ENCODE measurements around the gene RAPH1.
"Not testable (repeated sequence)": the region's sequence is repeated elsewhere in the genome, so short reads cannot be mapped to it uniquely, and the experiment has no call there.

RAPH1 gene

GRCh38 chr2:203476881-203477280 lies 58.2 kb downstream of the RAPH1 start:
- no peak for DNase-seq

GRCh38 chr2:203471323-203471722 lies 63.8 kb downstream of the RAPH1 start:
- no peak for DNase-seq

GRCh38 chr2:203470371-203470770 lies 64.7 kb downstream of the RAPH1 start:
- no peak for DNase-seq

GRCh38 chr2:203469546-203469945 lies 65.6 kb downstream of the RAPH1 start:
- DNase-seq, result no peak

DNA sequence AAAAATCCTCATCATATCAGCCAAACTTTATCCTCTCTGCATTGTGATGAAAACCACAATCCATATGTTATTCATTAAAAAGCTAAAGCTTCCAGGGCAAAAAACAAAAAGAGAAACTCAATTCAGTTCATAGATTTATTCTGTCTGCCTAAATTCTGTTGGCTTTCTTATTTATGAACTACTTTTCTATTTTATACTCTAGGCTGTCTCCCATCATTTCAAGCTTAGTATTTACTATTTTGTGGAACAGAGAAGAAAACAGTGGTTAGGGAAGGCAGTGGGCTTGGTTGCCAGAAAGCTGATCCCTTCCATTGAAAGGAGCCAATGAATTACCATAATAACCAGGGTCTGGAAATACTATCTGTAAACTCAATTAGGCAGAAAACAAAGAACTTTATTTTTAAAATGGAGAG lies 71.8 kb downstream of the RAPH1 start:
- no peak for DNase-seq

DNA sequence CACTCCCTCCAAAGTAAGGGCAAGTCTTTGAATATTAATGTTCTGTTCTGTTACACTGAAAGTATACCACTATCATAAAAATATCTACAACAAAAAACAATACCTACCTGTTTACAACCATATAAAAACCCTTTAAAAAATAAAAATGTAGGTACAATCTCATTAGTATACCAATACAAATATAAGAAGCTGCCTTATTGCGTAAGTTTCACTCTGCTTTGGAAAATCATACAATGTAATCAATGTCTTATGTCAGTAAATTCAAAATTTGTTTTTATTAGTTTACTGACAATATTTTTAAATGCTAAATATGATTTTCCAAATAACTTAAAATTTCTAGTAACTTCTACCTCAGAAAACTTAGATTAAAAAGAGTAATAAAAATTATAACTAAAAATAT lies 72.8 kb downstream of the RAPH1 start:
- DNase-seq, result no peak

GRCh38 chr2:203461746-203462145 lies 73.4 kb downstream of the RAPH1 start:
- DNase-seq, result no peak

GRCh38 chr2:203455209-203455608 lies 79.9 kb downstream of the RAPH1 start:
- DNase-seq, result no peak

DNA sequence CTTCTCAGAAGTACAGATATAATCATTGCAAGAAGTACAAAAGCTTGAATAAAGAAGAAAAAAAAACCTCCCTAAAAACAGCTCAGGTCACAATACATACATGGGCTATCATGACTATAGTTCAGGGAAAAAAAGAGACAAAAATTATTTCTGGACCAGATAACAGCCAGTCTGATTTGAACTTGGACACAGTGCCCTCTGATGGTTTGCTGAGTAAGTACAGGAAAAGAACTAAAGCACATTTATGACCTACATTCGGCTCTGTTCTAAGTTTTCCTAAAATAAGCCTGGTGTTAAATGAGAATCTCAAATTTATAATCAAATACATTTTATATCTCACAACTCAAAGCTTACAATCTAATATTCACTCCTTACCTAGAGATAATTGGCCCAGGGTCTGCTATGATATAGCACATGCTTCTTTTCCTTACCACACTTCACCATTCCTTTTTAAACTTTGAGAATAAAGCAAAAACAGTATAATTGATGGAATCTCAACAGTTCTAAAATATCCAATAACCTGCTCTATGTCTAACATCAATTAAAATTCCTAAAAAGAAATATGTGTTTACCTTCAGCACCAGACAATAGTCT lies 81.1 kb downstream of the RAPH1 start:
- peak; percentile 52 for DNase-seq

DNA sequence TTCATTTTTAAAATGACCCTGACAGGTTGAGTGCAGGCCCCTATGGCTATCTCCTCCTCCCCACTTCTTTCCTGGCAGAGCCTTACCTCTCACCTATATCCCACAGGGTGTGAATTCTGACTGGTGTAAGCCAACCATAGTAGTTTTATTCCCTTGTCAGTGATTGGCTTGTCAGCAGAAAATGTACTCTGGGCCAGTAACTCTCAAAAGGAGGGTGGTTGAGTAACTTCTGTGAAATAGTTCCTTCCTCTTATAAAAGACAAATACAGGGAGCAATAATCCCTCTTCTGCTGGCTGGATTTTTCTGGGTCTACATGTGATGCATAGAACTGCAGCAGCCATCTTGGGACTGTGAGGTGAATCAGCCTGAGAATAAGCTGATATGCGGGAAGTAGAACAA lies 83.4 kb downstream of the RAPH1 start:
- no peak for DNase-seq

GRCh38 chr2:203451011-203451410 lies 84.1 kb downstream of the RAPH1 start:
- no peak for DNase-seq

- DNase-seq, result no peak
Observed at GRCh38 chr2:203450561-203450960, 84.5 kb downstream of the RAPH1 start.

DNA sequence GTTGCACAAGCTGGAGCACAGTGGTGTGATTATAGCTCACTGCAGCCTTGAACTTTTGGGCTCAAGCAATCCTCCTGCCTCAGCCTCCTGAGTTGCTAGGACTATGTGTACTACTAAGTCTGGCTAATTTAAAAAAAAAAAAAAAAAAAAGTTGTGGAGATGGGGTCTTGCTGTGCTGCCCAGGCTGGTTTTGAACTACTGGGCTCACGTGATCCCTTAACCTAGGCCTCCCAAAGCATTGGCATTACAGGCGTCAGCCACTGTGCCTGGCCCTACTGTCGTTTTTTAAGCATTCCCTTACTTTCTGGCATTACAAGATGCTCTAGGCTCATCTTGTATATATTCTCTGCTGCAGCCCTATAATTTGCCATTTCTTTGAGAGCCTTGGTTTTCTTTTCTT lies 88.3 kb downstream of the RAPH1 start:
- DNase-seq, result no peak

- DNase-seq, result peak; percentile 31
Observed at GRCh38 chr2:203446071-203446481, 89.0 kb downstream of the RAPH1 start.

DNA sequence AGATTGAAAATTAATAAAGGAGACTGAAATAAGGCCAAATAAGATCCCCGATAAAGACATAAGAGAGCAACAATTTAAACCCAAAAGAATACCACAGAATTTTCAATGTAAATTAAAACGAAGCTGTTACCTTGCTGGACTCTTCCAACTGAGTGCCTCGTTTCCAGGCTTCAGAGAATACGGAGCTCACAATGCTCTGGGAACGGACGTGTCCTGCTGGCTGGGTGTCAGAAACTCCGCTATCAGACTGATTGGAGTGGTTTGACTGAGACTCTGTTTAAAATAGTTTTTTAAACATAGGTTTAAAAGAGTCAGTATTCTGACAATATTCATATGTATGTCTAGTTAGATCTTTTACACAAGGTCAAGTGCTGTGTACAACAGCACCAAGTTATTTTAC lies 90.4 kb downstream of the RAPH1 start:
- DNase-seq, result no peak

- DNase-seq, result no peak
Observed at GRCh38 chr2:203442463-203442862, 92.6 kb downstream of the RAPH1 start.

- no peak for DNase-seq
Observed at GRCh38 chr2:203441463-203441862, 93.6 kb downstream of the RAPH1 start.

DNA sequence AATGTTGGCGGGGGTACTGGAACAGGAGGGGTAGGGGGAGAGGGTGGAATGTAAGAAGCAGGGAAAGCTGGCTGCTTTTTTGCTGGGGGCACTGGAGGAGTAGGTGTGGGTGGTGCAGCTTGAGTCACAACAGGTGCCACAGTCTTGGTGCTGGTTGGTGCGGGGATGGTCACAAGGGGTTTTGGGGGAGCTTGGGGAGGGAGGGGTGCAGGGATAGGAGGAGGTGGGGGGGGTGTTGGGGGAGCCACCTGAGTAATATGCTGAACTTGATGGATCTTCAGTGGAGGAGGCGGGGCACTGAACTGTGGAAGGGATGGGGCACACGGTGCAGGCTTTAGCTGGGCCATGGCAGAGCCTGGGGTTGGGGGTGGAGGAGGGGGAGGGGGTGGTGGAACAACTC lies 94.4 kb downstream of the RAPH1 start:
- DNase-seq, result no peak

DNA sequence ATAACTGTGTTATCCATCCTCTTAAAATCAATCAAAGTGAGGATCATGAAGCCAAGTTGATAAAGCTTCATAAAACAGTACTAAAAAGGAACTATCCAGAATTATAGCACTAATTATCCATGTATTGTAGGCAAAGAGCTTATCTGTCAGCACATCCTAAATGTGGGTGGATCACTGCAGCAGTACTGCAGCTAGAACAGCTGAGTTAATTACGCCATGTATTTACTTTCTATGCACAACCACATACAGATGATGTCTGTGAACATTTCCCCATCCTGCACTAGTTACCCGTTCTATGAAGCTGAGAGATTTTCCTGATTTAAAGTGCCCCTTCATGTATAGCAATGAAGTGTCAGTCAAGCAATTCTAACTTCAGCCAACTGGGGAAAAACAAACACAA lies 96.6 kb downstream of the RAPH1 start:
- DNase-seq, result no peak

DNA sequence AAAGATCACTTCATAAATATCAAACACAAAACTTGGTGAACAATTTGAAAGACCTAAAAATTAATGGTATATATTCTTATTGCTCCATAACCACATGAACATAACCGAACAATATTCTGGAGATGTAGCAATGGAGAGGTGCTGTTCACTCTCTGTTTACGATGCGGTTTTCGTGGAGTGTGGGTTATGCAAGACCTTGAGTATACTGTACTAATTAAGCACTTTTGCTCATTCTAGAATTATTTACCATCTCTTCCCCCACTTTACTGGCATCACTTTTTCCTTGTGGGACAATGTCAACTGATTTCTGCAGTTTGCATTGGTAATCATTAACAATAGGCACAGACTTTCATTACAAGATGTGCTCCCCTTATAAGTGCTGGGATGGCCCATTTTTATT lies 97.6 kb downstream of the RAPH1 start:
- no peak for DNase-seq

GRCh38 chr2:203436496-203436895 lies 98.6 kb downstream of the RAPH1 start:
- no peak for DNase-seq

- no peak for DNase-seq
Observed at GRCh38 chr2:203432811-203433210, 102.3 kb downstream of the RAPH1 start.

DNA sequence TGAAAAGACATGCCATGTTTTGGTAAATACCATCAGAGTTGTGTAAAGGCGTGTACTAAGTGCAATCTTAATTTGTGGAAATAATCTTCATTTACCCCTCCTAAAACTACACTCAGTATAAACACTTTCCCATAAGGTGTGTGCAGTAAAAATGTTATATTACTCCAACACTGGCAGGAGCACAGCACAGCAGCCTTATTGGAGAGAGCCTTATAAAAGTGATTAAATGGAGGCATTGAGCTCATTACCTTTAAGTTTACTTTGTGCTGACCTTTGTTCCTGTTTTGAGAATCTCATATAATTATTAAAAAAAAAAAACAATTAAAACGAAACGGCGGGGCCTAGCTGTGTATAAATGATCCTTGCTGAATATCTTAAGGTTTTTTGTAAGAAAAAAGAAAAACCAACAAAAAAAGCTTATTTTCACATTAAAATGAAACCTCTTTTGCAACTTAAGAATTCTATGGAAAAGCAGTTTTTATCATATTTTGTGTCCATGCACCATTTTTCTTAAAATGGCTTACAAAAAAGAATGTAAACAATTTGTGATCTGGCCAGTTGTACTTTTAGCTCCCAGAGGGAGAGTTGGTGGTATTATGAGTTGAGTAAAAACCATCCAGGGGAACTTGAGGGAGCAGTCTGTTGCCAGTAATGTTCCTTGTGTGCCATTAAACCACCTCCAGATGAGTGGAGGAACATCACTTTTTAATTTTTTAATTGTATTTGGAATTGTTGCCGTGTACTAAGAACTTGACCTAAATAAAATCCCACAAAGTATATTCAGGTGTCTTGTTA lies 103.5 kb downstream of the RAPH1 start:
- no peak for DNase-seq

DNA sequence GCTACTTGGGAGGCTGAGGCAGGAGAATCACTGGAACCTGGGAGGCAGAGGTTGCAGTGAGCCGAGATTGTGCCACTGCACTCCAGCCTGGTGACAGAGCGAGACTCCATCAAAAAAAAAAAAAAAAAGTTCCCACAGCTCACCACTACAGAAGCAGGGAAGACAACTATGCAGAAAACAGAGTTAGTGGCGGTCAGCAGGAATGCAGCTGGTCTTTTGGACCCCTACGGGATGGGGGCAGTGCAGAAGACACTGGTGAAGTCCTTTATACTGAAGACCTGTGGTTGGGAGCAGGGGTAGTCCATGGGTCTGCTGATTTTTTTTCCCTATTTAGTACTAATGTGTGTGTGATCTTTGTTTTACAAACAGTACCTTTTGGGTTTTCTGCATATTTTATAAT lies 105.5 kb downstream of the RAPH1 start:
- not testable (repeated sequence) for DNase-seq

DNA sequence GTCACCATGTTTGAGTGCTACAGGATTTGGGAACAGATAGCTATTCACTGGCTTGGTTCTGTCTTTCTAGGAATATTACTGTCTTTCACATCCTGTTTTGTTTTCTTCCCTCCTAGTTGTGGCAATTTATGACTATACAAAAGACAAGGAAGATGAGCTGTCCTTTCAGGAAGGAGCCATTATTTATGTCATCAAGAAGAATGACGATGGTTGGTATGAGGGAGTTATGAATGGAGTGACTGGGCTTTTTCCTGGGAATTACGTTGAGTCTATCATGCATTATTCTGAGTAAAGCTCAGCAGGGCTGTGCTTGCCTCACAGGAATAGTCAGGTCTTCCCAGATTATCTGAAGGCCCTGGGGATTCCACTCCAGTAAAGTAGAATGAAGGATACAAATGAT lies 108.0 kb downstream of the RAPH1 start:
- no peak for DNase-seq

Data from activated CD4-positive, alpha-beta T cell treated with anti-CD3 and anti-CD28 coated beads, Interleukin-2, Interleukin-6, amounts not matched to agents 100 ng/mL and 50 ng/mL, durations not matched to agents 16 hours and 8 hours (primary cell).